ENCODE data around the gene DPH1. TPM values are rescaled to one million over a fixed set of nuclear protein-coding genes. Genes with fewer than 3 reads are reported as not detected.

The DPH1 gene
- total and polyA plus RNA-seq, 2 donors (not counting 1 experiment from before 2014, with no cell fraction given), result 23.1 to 28.5 TPM

DNA sequence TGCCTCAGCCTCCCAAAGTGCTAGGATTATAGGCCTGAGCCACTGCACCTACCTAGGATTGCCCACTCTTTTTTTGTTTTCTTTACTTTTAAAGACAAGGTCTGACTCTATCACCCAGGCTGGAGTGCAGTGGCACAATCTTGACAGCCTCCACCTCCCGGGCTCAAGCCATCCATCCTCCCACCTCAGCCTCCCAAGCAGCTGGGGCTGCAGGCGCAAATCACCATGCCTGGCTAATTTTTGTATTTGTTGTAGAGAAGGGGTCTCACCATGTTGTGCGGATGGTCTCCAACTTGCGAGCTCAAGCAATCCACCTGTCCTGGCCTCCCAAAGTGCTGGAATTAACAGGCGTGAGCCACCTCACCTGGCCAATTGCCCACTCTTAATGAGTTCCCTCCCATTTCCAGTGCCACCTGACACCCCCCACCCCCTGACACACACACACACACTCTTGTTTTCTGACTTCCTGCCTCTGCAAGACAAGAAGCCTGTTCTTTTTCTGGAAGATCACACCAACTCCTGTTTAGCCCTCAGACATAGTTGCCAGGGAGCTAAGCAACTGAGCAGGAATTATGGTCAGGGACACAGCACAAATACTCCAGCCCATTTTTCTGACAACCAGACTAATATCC, 14.4 kb downstream of the DPH1 start:
- no peak for DNase-seq (ENCODE audit: low read depth in 2 of 2)
- Histone ChIP-seq H3K4me2 (ENCODE audit: extremely low read depth, insufficient read depth, low read length) (no peak overlapping the region), H3K27me3 (ENCODE audit: control insufficient read depth, insufficient read depth, low read length) (no peaks in the 10 kb centered on the region), H3K4me1 (ENCODE audit: control insufficient read depth, extremely low read depth, insufficient read depth, low read length) (peaks cover 21% of the 10 kb centered on the region), H3K27ac (ENCODE audit: insufficient read depth, low read length) (no peak overlapping the region), H3K9ac (ENCODE audit: insufficient read depth, low read length) (no peak overlapping the region), H3K4me3 (replicated peaks in 1 of 4; ENCODE audit: control extremely low read depth in 1 of 4, insufficient read depth in 1 of 4, low read depth in 3 of 4, low read length in 4 of 4) (no peak overlapping the region), H4K20me1 (ENCODE audit: control insufficient read depth, extremely low read depth, insufficient read depth, low read length) (no peaks in the 10 kb centered on the region), H3K79me2 (ENCODE audit: control insufficient read depth, insufficient read depth, low read length) (peaks cover 15% of the 10 kb centered on the region), H3K9me3 (ENCODE audit: control insufficient read depth, insufficient read depth, low read depth, low read length) (no peaks in the 10 kb centered on the region), H2AFZ (ENCODE audit: low read length) (no peak overlapping the region), H3K36me3 (ENCODE audit: control insufficient read depth, insufficient read depth, low read length) (peaks cover 9% of the 10 kb centered on the region)
- TF ChIP-seq CTCF (conservative IDR thresholded peaks at IDR 0.05 in 1 of 2, IDR thresholded peaks at IDR 0.05 in 1 of 2; ENCODE audit: low read depth in 1 of 2, low read length in 2 of 2) (no peak), EZH2 (IDR thresholded peaks at IDR 0.05; ENCODE audit: low read length, missing control alignments) (no peak)

DNA sequence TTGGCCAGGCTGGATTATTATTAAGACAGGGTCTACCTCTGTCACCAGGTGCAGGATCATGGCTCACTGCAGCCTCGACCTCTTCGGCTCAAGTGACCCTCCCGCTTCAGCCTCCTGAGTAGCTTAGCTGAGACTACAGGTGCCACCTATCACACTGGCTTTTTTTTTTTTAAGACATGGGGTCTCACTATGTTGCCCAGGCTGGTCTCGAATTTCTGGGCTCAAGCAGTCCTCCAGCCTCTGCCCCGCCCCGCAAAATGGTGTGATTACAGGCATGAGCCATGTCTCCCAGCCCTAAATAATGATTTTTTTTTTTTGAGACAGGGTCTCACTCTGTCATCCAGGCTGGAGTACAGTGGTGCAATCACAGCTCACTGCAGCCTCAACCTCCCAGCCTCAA, 17.6 kb downstream of the DPH1 start:
- H3K36me3 ChIP-seq (ENCODE audit: control insufficient read depth, insufficient read depth, low read length), result peaks cover 2% of the 10 kb centered on the region
- no peaks in the 10 kb centered on the region for H3K9me3 ChIP-seq (ENCODE audit: control insufficient read depth, insufficient read depth, low read depth, low read length)
- peaks cover 18% of the 10 kb centered on the region for H3K4me1 ChIP-seq (ENCODE audit: control insufficient read depth, extremely low read depth, insufficient read depth, low read length)
- no peak overlapping the region for H2AFZ ChIP-seq (ENCODE audit: low read length)
- H3K79me2 ChIP-seq (ENCODE audit: control insufficient read depth, insufficient read depth, low read length), result peaks cover 9% of the 10 kb centered on the region
- no peak overlapping the region for H3K4me2 ChIP-seq (ENCODE audit: extremely low read depth, insufficient read depth, low read length)
- H3K27ac ChIP-seq (ENCODE audit: insufficient read depth, low read length), result no peak overlapping the region
- TF ChIP-seq EZH2 (IDR thresholded peaks at IDR 0.05; ENCODE audit: low read length, missing control alignments), result no peak
- no peak for TF ChIP-seq CTCF (conservative IDR thresholded peaks at IDR 0.05 in 1 of 2, IDR thresholded peaks at IDR 0.05 in 1 of 2; ENCODE audit: low read depth in 1 of 2, low read length in 2 of 2)
- no peak for DNase-seq (ENCODE audit: low read depth in 2 of 2)
- no peaks in the 10 kb centered on the region for H3K27me3 ChIP-seq (ENCODE audit: control insufficient read depth, insufficient read depth, low read length)
- H4K20me1 ChIP-seq (ENCODE audit: control insufficient read depth, extremely low read depth, insufficient read depth, low read length), result no peaks in the 10 kb centered on the region
- H3K4me3 ChIP-seq (replicated peaks in 1 of 4; ENCODE audit: control extremely low read depth in 1 of 4, insufficient read depth in 1 of 4, low read depth in 3 of 4, low read length in 4 of 4), result no peak overlapping the region
- no peak overlapping the region for H3K9ac ChIP-seq (ENCODE audit: insufficient read depth, low read length)

- H3K4me1 ChIP-seq (ENCODE audit: control insufficient read depth, extremely low read depth, insufficient read depth, low read length), result peaks cover 6% of the 10 kb centered on the region
- peaks cover 2% of the 10 kb centered on the region for H3K79me2 ChIP-seq (ENCODE audit: control insufficient read depth, insufficient read depth, low read length)
- no peak overlapping the region for H2AFZ ChIP-seq (ENCODE audit: low read length)
- no peak overlapping the region for H3K27ac ChIP-seq (ENCODE audit: insufficient read depth, low read length)
- no peak for TF ChIP-seq CTCF (conservative IDR thresholded peaks at IDR 0.05 in 1 of 2, IDR thresholded peaks at IDR 0.05 in 1 of 2; ENCODE audit: low read depth in 1 of 2, low read length in 2 of 2)
- H3K4me3 ChIP-seq (replicated peaks in 1 of 4; ENCODE audit: control extremely low read depth in 1 of 4, insufficient read depth in 1 of 4, low read depth in 3 of 4, low read length in 4 of 4), result peak overlapping the region in 3 of 4 experiments; percentile 52 to 69 (median 66)
- no peak overlapping the region for H3K9ac ChIP-seq (ENCODE audit: insufficient read depth, low read length)
- peak overlapping the region; percentile 91 for H3K4me2 ChIP-seq (ENCODE audit: extremely low read depth, insufficient read depth, low read length)
- H3K27me3 ChIP-seq (ENCODE audit: control insufficient read depth, insufficient read depth, low read length), result no peaks in the 10 kb centered on the region
- H4K20me1 ChIP-seq (ENCODE audit: control insufficient read depth, extremely low read depth, insufficient read depth, low read length), result no peaks in the 10 kb centered on the region
- H3K9me3 ChIP-seq (ENCODE audit: control insufficient read depth, insufficient read depth, low read depth, low read length), result no peaks in the 10 kb centered on the region
- DNase-seq (ENCODE audit: low read depth in 2 of 2), result no peak
- H3K36me3 ChIP-seq (ENCODE audit: control insufficient read depth, insufficient read depth, low read length), result no peaks in the 10 kb centered on the region
These were observed 18.9 kb downstream of the DPH1 start for GRCh38 chr17:2048805-2049204.

Data from fibroblast of lung (primary cell).